ENCODE results near the gene WDR18.

DNA sequence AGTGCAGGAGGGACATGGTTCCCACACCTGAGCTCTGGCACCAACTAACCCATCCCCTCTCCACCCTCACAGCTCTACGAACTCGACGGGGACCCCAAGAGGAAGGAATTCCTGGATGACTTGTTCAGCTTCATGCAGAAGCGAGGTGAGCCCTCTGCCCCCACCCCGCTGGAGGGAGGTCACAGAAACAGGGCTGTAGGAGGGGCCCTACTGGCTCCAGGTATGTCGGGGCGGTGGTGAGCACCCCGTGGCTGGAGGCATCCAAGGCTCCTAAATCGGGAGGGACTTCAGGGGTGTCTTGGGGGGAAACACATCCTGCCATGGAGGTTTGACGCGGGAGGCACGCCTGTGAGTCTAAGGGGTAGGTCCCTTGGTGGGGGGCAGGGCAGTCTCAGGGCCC, 24.1 kb upstream of the WDR18 start:
- TF ChIP-seq, protein P1, sequence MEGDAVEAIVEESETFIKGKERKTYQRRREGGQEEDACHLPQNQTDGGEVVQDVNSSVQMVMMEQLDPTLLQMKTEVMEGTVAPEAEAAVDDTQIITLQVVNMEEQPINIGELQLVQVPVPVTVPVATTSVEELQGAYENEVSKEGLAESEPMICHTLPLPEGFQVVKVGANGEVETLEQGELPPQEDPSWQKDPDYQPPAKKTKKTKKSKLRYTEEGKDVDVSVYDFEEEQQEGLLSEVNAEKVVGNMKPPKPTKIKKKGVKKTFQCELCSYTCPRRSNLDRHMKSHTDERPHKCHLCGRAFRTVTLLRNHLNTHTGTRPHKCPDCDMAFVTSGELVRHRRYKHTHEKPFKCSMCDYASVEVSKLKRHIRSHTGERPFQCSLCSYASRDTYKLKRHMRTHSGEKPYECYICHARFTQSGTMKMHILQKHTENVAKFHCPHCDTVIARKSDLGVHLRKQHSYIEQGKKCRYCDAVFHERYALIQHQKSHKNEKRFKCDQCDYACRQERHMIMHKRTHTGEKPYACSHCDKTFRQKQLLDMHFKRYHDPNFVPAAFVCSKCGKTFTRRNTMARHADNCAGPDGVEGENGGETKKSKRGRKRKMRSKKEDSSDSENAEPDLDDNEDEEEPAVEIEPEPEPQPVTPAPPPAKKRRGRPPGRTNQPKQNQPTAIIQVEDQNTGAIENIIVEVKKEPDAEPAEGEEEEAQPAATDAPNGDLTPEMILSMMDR (IDR thresholded peaks at IDR 0.05), result no peak
- TF ChIP-seq POLR2A (IDR thresholded peaks at IDR 0.05), result no peak

Measured in vagina (tissue), 2 donors.